HG03060 (cell line): Measurements from ENCODE around the gene LIPK.

Experiments used
- ATAC-seq: cut with Tn5 transposase; IDR thresholded peaks from one replicate; pipeline ENCODE4 v1.9.1; 2021; ENCODE audit warnings: low read depth, moderate number of reproducible peaks; ENCODE audit not compliant: unreplicated experiment

Gene LIPK

GRCh38 chr10:88781206-88781605, 75.2 kb downstream of the LIPK start:
- no peak for ATAC-seq

- ATAC-seq, result no peak
These were observed 76.2 kb downstream of the LIPK start for GRCh38 chr10:88782222-88782621.

DNA sequence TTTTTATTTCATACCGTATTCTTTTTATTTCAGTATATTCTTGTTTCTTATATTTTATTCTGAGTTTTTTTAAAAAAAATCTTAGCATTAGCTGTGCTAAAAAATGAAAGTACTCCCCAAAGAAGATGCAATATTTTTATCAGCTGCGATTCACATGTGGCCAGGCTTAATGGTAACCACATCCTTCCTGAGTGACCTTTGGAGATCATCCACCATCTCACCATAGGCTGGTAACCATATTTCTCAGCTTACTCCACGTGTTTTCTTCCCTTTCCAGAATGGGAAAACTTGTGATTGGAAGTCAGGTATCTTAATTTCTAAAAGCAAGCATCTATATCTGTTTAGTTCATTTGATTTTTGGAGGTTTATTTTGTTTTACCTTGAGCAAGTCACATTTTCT, 77.7 kb downstream of the LIPK start:
- ATAC-seq, result no peak

DNA sequence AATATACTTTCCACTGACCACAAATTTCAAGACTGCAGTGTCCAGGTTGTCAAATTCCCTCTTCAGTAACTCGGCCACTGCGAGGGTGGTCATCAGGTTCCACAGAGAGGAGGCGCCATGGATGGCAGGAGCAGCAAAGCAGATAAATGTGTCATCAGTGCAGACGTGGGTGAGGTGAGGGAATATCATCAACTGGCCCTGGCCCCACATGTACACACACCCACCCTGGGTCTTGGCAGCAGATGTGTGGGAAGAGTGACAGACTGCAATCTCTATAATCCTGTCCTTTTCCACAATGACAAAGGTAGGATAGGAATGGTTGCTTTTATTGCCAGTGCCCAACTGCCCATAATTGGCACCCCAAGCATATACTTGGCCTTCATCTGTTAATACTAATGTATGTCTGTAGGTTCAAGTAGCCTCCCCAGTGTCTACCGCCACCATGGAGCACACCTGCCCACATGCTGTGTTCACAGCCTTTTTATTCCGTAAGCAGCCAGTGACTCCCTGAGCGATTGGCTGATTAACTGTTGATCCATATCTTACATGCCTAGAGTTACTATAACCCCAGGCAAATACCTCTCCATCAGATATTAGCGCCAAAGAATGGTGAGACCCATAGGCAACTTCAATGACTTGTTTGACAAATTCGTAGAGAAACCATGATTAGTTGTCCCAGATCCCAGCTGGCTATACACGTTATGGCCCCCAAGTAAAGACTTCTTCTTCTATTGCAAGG, 80.2 kb downstream of the LIPK start:
- no peak for ATAC-seq

GRCh38 chr10:88787463-88787862, 81.4 kb downstream of the LIPK start:
- no peak for ATAC-seq

- no peak for ATAC-seq
These were observed 82.9 kb downstream of the LIPK start for GRCh38 chr10:88788924-88789323.

DNA sequence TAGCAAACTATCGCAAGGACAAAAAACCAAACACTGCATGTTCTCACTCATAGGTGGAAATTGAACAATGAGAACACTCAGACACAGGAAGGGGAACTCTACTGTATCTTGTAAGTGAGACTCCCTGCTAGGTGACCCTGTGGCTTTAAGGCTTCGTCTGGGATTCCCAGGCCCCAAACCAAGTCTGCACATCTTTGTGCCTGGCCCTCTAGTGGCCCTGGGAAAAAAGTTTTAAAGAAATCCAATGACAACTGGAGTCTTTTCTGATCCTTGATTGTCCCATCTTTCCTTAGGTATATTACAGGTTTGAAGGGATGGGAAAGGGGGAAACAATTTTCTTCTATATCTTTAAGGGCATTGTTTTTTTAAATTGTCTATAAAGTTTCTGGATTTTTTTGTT, 85.9 kb downstream of the LIPK start:
- ATAC-seq, result no peak

GRCh38 chr10:88792661-88793060, 86.6 kb downstream of the LIPK start:
- no peak for ATAC-seq

DNA sequence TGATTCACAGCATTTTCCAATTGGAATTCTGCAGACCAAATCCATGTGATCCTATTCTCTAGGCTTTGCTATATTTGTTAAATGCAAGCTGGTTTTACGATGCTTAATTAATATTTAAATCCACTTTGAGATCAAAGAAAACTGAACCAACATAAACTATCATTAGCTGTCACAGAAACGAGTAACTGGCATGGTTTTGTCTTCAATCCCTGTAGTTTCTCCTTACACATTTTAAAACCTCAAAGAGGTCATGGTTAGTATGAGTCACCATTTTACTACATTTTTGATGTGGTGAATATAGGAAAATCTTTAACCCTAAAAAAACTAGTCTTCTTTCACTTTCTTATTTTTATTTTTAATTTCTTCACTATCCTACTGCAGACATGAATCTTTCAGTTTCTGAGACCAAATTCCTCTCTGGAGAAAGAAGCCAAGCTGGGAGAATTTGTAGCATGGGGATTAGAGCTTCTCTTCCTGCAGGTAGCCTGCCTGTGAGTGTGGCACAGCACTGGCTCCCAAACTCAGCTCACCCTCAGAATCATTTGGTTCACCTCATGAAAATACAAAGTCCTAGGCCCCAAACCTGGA, 87.8 kb downstream of the LIPK start:
- no peak for ATAC-seq

DNA sequence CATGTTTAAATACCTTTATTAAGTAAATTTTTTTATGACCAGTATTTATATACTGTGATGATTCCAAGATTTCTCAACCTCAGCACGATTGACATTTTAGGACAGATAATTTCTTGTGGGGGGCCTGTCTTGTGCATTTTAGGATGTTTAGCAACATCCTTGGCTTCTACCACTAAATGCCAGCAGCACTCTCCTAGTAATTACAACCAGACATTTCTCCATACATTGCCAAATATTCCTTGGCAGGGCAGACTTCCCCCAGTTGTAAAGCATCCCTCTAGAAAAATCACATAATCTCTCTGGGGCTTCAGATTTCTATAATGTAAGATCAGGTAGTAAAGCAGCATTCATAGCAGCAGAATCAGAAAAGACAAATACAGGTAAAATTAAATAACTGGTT, 88.7 kb downstream of the LIPK start:
- no peak for ATAC-seq

DNA sequence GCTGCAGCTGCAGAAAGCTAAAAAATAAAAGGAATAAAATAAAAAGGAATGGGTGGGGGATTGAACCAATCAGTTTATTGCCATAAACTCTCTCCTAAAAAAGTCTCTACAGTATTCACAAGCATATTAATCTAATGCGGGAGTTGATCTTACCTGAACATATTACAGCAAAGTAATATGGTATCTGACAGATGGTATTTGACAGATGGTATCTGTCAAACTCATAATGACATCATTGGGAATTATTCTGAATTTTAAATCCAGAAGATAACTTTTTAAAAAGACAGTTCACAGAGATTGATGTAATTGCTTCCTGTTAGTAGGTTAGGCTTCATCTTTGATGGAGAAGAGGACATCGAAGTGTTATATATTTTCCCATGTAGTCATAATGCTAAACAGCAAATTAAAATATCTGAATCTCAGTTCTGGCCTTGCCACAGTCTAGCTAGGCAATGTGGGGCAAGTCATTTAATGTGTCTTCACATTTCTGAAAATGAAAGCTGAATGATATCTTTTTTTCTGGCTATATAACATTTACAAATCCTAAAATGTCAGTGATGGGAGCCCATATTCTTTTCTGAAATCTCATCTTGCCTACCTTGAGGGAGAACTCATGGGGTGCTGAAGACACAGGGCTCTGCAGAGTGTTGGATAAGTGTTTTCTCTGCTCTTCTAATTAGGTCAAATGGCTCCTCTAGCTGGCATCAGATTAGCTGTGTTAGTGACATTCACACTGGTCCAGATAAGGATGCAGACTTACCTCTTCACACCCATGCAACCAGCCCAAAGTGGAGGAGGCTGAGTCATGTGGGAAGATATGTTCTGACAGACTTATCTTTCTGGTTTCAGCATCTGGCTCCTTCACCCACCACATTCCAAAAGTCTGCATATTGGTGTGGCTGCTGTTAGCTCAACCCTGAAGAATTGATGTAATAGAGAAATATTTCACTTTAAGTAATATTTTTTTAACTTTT, 94.4 kb downstream of the LIPK start:
- ATAC-seq, result no peak
